ENCODE measurements around the gene C16orf46.

The C16orf46 gene

DNA sequence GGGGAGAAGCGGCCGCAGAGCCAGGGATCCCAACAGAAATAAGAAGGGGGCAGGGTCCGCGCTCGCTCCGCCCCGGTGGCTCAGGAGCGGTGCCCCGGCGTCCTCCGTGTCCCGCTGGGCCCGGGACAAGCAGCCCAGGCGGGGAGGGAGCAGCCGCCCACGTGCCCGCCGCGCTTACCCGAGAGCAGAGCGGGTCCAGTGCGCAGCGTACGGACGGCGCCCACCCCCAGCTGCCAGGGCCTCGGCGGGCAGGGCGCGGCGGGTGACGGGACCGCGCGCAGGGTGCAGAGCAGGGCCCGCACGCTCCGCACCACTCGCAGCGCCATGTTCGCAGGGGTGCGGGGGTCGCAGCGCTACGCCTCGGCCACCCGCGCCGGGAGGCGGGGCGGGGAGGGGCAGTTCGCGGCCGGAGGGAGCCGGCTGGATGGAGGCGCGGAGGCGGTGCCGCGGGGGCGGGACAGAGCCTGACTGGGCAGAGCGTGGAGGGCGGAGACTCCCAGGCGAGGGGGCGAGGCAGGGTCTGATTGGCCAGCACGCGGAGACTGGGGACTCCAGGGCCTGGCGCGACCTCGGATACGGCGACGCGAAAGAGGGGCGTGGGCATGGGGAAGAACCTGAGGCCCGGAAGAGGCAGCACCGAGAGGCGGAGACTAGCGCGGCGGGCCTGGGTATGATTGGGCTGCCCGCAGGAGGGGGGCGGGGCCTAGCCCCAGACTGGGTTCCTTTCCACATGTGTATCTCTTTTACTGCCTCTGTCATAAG, 19.1 kb upstream of the C16orf46 start, which contains the start of gene GCSH:
GCSH (minus strand) TSS at position 443 of the 762 bp plus-strand sequence; CDS start at position 326, 117 bp downstream.
- H3K27ac ChIP-seq, result peak within 1 kb of the TSS; percentile 96

DNA sequence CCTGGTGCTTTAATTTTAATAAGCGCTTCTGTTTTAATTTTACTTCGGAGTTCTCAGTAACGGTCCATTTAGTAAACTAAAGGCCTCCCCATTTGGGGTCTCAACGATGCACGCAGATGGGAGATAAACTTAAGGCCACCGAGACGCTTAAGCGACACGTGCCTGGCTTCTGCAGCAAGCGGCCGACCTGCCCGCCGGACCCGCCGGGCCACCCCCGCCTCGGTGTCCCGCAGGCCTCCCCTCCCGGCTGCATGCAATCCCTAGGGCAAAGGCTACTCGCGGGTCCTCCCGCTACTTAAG, 18.6 kb upstream of the C16orf46 start:
- H3K27ac ChIP-seq, result peak overlapping the region; percentile 96
- TF ChIP-seq, protein P1, sequence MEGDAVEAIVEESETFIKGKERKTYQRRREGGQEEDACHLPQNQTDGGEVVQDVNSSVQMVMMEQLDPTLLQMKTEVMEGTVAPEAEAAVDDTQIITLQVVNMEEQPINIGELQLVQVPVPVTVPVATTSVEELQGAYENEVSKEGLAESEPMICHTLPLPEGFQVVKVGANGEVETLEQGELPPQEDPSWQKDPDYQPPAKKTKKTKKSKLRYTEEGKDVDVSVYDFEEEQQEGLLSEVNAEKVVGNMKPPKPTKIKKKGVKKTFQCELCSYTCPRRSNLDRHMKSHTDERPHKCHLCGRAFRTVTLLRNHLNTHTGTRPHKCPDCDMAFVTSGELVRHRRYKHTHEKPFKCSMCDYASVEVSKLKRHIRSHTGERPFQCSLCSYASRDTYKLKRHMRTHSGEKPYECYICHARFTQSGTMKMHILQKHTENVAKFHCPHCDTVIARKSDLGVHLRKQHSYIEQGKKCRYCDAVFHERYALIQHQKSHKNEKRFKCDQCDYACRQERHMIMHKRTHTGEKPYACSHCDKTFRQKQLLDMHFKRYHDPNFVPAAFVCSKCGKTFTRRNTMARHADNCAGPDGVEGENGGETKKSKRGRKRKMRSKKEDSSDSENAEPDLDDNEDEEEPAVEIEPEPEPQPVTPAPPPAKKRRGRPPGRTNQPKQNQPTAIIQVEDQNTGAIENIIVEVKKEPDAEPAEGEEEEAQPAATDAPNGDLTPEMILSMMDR (conservative IDR thresholded peaks at IDR 0.05), result no peak
- TF ChIP-seq ZFX (IDR thresholded peaks at IDR 0.05), result no peak

More for the DNA sequence above, 19.1 kb upstream of the C16orf46 start, which contains the start of gene GCSH:
- TF ChIP-seq ZFX (IDR thresholded peaks at IDR 0.05), result peak; percentile 85; the same call in 1 of the 2 replicates
- TF ChIP-seq, protein P1 (conservative IDR thresholded peaks at IDR 0.05), result no peak

DNA sequence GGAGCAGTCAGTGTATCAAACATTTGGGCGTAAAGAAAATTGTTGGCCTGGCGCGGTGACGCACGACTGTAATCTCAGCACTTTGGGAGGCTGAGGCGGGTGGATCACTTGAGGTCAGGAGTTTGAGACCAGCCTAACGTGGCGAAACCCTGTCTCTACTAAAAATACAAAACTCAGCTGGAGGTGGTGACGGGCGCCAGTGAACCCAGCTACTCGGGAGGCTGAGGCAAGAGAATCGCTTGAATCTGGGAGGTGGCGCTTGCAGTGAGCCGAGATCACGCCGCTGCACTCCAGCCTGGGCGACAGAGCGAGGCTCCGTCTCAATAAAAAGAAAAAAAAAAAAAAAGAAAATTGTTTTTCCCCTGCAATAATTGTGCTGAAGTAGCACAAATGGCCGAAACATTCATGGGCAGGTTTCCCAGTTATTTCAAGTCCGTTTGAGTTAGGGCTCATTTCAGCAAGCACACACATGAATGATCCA, 17.8 kb upstream of the C16orf46 start:
- TF ChIP-seq, protein P1 (conservative IDR thresholded peaks at IDR 0.05), result no peak

DNA sequence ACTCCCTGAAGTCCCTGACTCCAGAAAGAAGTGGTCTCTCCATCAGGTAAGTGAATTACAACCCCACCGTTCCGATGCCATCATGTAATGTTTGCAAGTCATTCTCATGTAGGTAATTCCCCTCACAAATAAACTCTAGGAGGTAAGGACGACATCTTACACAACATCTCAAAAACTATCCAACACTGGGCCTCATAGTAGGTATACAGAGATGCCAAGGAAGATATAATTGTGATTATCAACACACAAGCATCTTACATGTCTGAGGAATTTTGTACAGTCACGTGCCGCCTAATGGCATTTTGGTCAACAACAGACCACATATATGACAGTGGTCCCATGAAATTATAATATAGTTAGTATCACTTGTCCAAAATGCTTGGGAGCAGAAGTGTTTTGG, 11.8 kb upstream of the C16orf46 start:
- TF ChIP-seq ZFX (IDR thresholded peaks at IDR 0.05), result no peak
- TF ChIP-seq, protein P1 (conservative IDR thresholded peaks at IDR 0.05), result no peak
- no peak overlapping the region for H3K27ac ChIP-seq

More for the DNA sequence above, 17.8 kb upstream of the C16orf46 start:
- peak overlapping the region; percentile 96 for H3K27ac ChIP-seq

DNA sequence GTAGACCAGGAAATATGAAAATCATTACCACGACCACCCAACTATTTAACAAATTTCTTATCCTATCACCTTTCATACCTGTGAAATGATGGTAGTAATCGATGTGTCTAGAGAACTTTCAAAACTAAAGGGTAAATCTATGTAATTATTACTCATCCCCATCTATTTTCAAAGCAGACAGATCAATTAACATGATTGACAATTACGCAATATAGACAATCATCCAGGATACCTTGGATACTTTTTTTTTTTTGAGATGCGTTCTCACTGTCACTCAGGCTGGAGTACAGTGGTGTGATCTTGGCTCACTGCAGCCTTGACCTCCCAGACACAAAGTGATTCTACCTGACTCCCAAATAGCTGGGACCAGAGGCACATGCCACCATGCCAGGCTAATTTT, 4.0 kb upstream of the C16orf46 start:
- no peak for TF ChIP-seq ZFX (IDR thresholded peaks at IDR 0.05)
- TF ChIP-seq, protein P1 (conservative IDR thresholded peaks at IDR 0.05), result no peak
- H3K27ac ChIP-seq, result no peak overlapping the region

DNA sequence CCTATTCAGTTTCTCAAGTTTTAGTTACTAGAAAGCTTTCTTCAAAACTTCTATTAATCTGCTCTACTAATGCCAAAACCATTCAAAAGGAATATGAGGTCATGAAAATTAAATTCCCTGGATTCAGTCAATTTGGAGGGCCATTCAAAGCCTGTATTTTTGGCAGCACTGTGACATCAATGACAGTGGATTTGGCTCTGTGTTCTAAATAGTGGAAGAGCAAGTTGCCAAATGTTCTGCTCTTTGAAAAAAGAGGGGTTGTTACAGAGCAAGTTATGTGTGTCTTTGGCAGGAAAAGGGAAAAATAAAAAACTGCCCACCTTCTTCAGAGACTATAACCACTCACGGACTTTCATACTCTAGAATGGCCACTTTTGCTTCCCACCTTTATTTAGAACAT, 3.2 kb upstream of the C16orf46 start:
- TF ChIP-seq, protein P1 (conservative IDR thresholded peaks at IDR 0.05), result no peak
- no peak for TF ChIP-seq ZFX (IDR thresholded peaks at IDR 0.05)
- H3K27ac ChIP-seq, result no peak overlapping the region

DNA sequence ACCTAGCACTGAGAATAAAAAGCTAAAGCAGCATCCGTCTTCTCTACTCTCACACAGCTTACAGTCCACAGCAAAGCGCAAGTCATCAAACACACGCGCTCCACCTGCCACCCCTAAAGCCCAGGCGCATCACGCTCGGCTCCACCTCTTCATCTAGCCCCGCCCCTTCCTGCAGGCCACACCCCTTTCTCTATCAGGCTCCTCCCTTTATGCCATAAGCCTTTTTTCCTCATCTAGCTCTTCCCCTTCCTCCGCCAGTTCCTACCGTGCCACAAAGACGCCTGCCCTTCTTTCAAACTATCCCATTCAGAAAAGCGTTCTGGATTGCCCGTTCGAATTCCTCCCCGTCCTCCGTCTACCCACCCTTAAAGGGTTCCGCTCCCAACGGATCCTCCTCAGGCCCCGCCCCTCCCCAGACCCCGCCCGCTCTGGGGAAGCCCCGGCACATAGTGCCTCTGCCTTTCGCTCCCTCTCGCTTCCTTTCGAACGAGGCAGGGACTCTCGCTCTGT, 417 bp downstream of the C16orf46 start:
- TF ChIP-seq, protein P1 (conservative IDR thresholded peaks at IDR 0.05), result no peak
- no peak for TF ChIP-seq ZFX (IDR thresholded peaks at IDR 0.05)
- H3K27ac ChIP-seq, result peak overlapping the region; percentile 83

All from C4-2B (cell line).